Adrenal gland (tissue), 5 donors: ENCODE data around the gene PRICKLE4.

Source experiments
- CTCF ChIP-seq, 6 experiments: fragments of 450-650 bp in 4 of 6; fragments of 200-600 bp in 2 of 6; sonication (generic) in 1 of 6; IDR thresholded peaks; 1 replicate in 5 of 6; 2 replicates in 1 of 6; pipeline versions ENCODE4 v1.5.1 to v1.8.0; 2016 to 2021; ENCODE audit warnings: antibody characterized with exemption in 6 of 6, mild to moderate bottlenecking in 2 of 6, moderate library complexity in 1 of 6
- POLR2A ChIP-seq, 2 donors: fragments of 450-650 bp; IDR thresholded peaks; one replicate each; pipeline ENCODE4 v1.6.1; 2017; ENCODE audit warnings: antibody characterized with exemption in 2 of 2, mild to moderate bottlenecking in 2 of 2, moderate library complexity in 1 of 2
- donor health status: DM: no; HTN: no; CAD: no.

GRCh38 chr6:41763470-41763869 is 17.1 kb upstream of the PRICKLE4 start:
- TF ChIP-seq POLR2A (IDR thresholded peaks at IDR 0.05) (no peak), CTCF (IDR thresholded peaks at IDR 0.05) (no peak)
